ENCODE data around the gene PSMB2.

GRCh38 chr1:35623832-35624231 lies 17.5 kb downstream of the PSMB2 start:
- no peak for TF ChIP-seq CTCF (IDR thresholded peaks at IDR 0.05)
- TF ChIP-seq POLR2A (IDR thresholded peaks at IDR 0.05) = no peak
- no peak for TF ChIP-seq EP300 (IDR thresholded peaks at IDR 0.05)

All from ovary (tissue), 3 donors.